Measurements from ENCODE around the gene WRNIP1. TPM values are rescaled to one million over a fixed set of nuclear protein-coding genes. Genes with fewer than 3 reads are reported as not detected.
A peak's percentile ranks its signal among the peaks of the same experiment; 100 is the strongest.

Gene WRNIP1
- total and polyA plus RNA-seq, 2 of the 13 experiments (the other 11 are each of a cell fraction or from before 2014, with no cell fraction given): 77.7 to 90.3 TPM

GRCh38 chr6:2809015-2809414 is 43.8 kb downstream of the WRNIP1 start (continued):
- no peak for TF ChIP-seq NR3C1 (CRISPR knock-in tag; IDR thresholded peaks at IDR 0.05)
- TF ChIP-seq RXRB (CRISPR knock-in tag; IDR thresholded peaks at IDR 0.05; ENCODE audit: borderline replicate concordance): peak; percentile 98
- TF ChIP-seq ZBTB42 (CRISPR knock-in tag; IDR thresholded peaks at IDR 0.05): no peak
- no peak for TF ChIP-seq ZNF605 (CRISPR knock-in tag; IDR thresholded peaks at IDR 0.05)
- no peak for TF ChIP-seq TFE3 (CRISPR knock-in tag; IDR thresholded peaks at IDR 0.05)
- TF ChIP-seq ZHX2 (IDR thresholded peaks at IDR 0.05; ENCODE audit: low read depth): no peak
- TF ChIP-seq ZHX2 (CRISPR knock-in tag; IDR thresholded peaks at IDR 0.05; ENCODE audit: borderline replicate concordance): no peak
- TF ChIP-seq ZNF274 (CRISPR knock-in tag; IDR thresholded peaks at IDR 0.05): no peak
- no peak for TF ChIP-seq PBX3 (CRISPR knock-in tag; IDR thresholded peaks at IDR 0.05; ENCODE audit: borderline replicate concordance)
- TF ChIP-seq ZNF317 (CRISPR knock-in tag; IDR thresholded peaks at IDR 0.05): no peak
- no peak for TF ChIP-seq TFDP2 (CRISPR knock-in tag; IDR thresholded peaks at IDR 0.05)
- TF ChIP-seq HDAC1 (CRISPR knock-in tag; IDR thresholded peaks at IDR 0.05): peak; percentile 41; the same call in 1 of the 2 replicates
- TF ChIP-seq NCOA2 (CRISPR knock-in tag; IDR thresholded peaks at IDR 0.05): peak; percentile 60; the same call in 1 of the 2 replicates
- TF ChIP-seq ZNF580 (CRISPR knock-in tag; IDR thresholded peaks at IDR 0.05; ENCODE audit: borderline replicate concordance, low read depth): no peak
- no peak for TF ChIP-seq ZC3H13 (CRISPR knock-in tag; IDR thresholded peaks at IDR 0.05)
- no peak for TF ChIP-seq ZFP36L1 (CRISPR knock-in tag; IDR thresholded peaks at IDR 0.05)
- no peak for TF ChIP-seq FOSL1 (CRISPR knock-in tag; IDR thresholded peaks at IDR 0.05; ENCODE audit: borderline replicate concordance)
- no peak for TF ChIP-seq PTBP1 (IDR thresholded peaks at IDR 0.05; ENCODE audit: low read depth, low read length, poor library complexity, severe bottlenecking)

All from HepG2 (cell line).